NCI-H2171 (cell line): ENCODE measurements around the gene HRH2.
"Not testable (repeated sequence)": the region's sequence is repeated elsewhere in the genome, so short reads cannot be mapped to it uniquely, and the experiment has no call there.

Source experiments
- DNase-seq: peaks from one replicate; lab custom pipeline; 2025; lab: John Stamatoyannopoulos, UW

HRH2 gene

DNA sequence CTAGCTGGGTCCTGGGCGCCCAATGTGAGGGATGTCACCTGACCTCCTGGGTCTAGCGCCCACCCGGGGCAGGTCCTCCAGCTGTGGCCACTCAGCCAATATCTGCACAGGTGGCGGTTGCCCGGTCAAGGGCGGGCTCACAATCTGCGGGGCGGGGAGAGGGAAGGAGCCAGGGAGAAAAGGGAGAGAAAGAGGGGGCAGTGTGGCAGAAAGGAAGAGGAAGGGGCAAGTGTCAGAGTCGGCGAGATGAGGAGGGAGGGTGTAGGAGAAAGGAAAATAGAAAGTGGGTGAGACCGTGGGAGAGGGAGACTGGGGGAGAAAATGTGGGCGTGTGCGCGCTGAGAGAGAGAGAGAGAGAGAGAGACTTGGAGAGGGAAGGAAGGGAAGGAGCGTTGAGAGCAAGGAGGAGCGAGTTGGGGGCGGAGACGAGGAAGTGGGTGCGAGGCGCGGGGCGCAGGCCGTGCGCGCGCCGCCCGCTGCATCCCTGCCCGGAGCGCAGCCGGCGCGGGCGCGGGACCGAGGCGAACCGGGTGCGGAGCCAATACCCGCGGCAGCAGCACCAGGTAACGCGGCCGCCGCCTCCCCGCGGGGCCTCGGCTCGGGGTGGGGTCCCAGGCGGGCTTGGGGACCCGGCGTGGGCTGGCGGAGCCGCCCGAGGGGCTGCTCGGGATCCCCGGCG, at the start of gene HRH2:
Gene HRH2 (plus strand): TSS at position 479 of the 679 bp plus-strand sequence. CDS start 25,163 bp downstream, outside the sequence.
- peak; percentile 2 for DNase-seq

DNA sequence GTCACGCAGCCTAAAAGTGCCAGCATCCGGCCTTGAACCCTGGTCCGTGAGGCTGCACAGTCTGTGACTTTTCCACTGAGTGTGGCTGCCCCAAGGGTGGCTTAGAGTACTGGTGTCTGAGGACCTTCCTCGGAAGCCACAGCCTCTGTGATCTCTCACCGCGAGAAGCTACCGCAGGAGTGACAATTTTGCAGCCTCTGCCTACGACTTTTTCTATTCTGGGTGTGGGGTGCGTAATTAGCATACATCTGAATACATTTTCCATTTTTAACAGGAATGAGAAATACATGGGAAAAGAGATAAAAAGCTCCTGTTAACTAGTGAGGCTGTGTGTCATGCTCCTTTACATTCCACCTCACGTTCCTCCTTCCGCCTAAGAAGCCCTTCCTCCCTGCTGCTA, 48.3 kb upstream of the HRH2 start:
- no peak for DNase-seq

DNA sequence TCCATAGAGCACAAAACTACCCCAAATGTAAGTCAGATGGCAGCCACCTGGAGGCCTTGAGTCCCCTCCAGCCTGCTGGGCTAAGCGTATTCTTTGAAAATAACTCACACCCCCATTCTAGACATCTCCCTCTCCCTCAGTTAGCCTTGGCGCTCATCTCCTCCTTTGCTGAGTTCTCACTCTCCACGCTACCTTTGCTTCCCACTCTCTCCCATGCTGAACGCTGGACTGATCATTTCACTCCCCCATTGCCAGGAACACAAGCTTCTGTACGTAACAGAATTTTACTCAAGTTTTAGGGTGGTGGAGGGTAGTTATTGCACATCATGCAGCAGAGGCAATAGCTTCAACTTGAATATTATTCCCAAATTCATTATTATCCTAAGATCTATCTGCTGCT, 47.5 kb upstream of the HRH2 start:
- DNase-seq = no peak

DNA sequence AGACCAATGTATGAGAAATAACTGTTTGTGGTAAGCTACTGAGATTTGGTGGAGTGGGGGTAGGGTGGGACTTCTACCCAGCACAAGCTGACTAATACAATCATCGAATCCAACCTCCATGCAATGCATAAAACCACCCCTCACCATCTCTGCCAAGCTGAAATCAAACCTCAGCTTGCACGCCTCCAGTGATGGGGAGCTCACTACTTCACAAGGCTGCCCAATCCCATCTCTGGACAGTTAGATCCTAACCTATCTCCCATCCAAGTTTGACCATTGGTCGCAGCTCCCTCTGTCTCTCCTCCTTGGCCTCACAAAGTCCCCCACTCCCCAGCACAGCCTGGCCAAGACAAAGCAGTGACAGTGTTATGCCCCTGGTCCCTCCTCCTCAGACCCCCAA, 47.0 kb upstream of the HRH2 start:
- no peak for DNase-seq

DNA sequence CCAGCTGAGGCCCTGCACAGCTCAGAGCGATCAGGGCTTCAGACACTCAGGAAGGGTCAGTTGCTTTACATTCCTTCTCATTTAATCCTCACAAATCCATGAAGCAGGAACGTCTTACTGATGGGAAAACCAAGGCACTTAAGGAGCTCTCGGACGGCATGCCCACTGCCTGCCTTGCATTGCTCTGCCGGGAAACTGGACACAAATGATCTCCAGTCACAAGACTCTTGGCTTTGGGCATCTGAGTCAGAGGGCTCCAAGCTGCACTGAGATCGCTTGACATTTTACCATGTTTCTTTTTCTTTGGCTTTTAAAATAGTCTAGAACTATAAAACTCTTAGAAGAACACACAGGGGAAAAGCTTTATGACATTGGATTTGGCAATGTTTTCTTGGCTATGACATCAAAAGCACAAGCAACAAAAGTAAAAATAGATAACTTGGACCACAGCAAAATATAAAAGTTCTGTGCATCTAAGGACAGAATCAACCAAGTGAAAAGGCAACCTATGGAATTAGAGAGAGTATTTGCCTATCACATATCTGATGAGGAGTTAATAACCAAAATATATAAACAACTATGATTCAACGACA, 43.6 kb upstream of the HRH2 start:
- no peak for DNase-seq

GRCh38 chr5:175614861-175615260, 43.0 kb upstream of the HRH2 start:
- no peak for DNase-seq

DNA sequence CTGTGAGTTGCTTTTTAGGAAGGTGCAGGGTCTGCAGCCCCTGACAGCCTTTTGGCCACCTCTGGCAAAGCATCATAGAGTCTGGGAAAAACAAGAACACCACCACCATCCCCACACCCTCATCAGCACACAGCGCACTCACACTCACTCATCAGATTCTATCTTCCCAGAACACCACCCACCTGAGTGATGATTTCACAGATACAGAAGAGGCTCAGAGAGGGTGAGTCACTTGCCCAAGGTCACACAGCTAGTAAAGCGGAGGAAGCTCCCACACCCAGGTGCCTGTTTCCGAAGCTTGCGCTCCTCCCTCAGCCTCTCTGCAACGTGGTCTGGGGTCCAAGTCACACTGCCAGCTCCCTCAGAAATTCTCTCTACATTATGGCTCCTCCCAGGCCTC, 41.8 kb upstream of the HRH2 start:
- no peak for DNase-seq

DNA sequence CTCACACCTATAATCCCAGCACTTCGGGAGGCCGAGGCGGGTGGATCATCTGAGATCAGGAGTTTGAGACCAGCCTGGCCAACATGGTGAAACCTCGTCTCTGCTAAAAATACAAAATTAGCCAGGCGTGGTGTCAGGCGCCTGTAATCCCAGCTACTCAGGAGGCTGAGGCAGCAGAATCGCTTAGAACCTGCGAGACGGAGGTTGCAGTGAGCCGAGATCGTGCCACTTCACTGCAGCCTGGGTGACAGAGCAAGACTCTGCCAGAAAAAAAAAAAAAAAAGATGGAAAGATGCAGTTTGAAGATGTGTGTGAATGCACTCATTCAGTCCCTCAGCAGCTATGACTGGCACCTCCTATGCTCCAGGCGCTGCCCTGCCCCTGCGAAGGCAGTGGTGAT, 41.3 kb upstream of the HRH2 start:
- DNase-seq = not testable (repeated sequence)

DNA sequence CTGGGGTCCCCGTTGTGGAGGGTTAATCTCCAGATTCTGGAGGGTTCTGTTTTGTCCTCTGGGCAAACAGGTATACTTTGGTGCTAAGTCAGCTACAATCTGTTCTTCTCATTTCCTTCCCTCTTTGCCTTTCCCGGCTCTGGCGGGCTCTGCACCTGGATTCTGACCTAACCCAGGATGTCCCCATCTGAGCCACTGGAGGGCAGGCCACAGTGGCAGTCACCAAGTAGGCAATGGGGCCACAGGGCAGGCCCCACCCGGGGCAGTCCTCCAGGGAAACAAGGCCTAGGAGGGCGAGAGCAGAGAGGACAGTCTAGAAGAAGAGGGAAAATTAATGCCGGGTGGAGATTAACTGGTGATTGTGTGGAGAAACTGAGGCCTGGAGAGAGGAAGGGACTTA, 40.4 kb upstream of the HRH2 start:
- no peak for DNase-seq

- DNase-seq = no peak
These were observed 37.3 kb upstream of the HRH2 start for GRCh38 chr5:175620527-175620926.

- DNase-seq = no peak
These were observed 35.9 kb upstream of the HRH2 start for GRCh38 chr5:175621971-175622370.

DNA sequence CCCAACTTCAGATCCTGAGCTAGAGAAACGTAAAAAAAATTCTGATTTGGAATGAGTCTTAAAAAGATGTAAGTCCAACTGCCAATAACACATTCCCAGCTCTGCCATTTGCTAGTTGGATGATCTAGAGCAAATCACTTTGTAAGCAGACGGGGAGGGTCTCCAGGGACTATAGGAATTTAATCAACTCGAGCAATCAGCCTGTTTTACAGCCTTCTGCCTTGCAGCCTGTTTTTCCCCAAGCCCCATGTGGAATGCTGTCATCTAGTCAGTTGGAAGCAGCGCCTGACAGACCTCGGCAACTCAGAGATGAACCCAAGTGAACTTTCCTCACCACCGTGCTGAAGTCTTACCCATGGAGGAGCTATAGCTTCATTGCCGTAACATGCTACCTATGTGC, 34.8 kb upstream of the HRH2 start:
- DNase-seq = no peak

DNA sequence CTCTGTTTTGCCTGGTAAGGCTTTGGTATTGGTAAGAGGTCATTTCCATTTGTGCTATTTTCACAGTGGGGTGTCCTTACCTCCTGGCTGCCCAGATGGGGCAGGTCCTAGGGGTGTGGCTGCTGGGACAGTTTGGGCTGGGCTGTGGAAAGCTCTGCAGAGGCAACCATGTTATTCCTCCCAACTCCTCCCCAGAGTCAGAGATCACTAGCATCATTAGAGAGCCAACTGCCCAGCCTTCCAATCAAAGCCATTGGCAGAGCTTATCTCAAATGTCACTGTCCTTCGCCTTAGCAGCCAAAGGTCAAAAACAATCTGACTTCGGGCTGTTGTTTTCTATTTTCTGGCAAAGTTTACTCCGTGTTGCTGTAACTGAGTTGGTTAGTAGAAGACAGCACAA, 33.6 kb upstream of the HRH2 start:
- no peak for DNase-seq

- no peak for DNase-seq
These were observed 30.9 kb upstream of the HRH2 start for GRCh38 chr5:175627005-175627404.

DNA sequence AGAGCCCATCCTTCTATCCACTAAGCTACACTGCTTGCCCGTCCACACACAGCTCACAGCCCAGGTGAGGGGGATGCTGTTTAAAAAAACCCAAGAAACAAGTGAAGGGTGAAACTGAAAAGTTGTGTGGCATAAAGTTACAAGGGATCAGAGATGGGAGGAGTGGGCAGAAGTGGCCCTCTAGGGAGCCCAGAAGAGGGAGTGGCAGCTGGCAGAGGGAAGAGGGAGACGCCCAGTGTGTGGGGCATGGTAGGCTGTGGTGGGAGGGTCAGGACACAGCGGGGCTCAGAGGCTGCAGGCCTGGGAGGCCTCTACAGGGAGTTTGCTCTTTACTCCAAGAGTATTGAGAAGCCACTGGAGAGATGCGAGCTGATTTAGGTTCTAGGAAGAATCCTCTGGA, 30.1 kb upstream of the HRH2 start:
- no peak for DNase-seq

DNA sequence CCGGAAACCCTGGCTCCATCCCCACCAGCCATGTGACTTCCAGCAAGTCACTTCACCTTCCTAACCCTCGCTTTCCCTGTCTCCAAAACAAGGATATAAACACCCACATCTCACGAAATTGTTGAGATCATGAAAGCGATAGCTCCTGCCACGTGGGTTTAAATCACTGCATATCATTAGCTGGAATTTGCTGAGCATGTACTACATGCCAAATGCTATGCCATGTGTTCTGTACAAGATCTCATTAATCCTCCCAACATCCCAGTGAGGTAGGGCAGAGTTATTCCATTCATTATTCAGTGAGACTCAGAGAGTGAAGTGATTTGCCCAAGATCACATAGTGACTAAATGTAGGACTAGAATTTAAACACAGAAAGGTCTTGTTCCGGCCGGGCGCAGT, 29.2 kb upstream of the HRH2 start:
- DNase-seq = no peak

DNA sequence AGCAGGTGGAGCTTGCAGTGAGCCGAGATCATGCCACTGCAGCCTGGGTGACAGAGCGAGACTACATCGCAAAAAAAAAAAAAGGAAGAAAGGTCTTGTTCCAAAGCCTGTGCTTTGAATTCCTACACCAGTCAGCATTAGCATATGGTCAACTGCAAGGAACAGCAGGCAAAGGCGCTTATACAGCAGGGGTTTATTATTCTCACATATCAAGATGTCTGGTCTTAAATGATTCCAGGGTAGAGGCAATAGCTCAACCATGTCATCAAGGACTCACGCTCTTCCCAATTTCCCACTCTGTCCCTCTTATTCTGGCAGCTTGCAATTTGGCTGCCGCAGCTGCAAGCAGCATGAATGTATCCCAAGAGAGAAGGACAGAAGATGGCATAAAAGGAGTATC, 28.6 kb upstream of the HRH2 start:
- DNase-seq = no peak

- no peak for DNase-seq
These were observed 28.1 kb upstream of the HRH2 start for GRCh38 chr5:175629793-175630192.

GRCh38 chr5:175635854-175636584, 21.9 kb upstream of the HRH2 start:
- DNase-seq = no peak

- no peak for DNase-seq
These were observed 19.6 kb upstream of the HRH2 start for GRCh38 chr5:175638305-175638704.

GRCh38 chr5:175640106-175640775, 17.6 kb upstream of the HRH2 start:
- no peak for DNase-seq

GRCh38 chr5:175642998-175643397, 14.9 kb upstream of the HRH2 start:
- DNase-seq = no peak

- DNase-seq = no peak
These were observed 11.6 kb upstream of the HRH2 start for GRCh38 chr5:175646251-175646650.
